Stimulated activated CD8-positive, alpha-beta memory T cell treated with anti-CD3 and anti-CD28 coated beads, Interleukin-15, amount 100 ng/mL, for 4 hours (primary cell): ENCODE results near the gene ERC1.
"Not testable (repeated sequence)": the region's sequence is repeated elsewhere in the genome, so short reads cannot be mapped to it uniquely, and the experiment has no call there.

Experiments
- DNase-seq, 2 donors: peaks; one replicate each; pipeline ENCODE4 v3.0.0-alpha.2; 2020; ENCODE audit warnings: low read depth in 2 of 2

The ERC1 gene

DNA sequence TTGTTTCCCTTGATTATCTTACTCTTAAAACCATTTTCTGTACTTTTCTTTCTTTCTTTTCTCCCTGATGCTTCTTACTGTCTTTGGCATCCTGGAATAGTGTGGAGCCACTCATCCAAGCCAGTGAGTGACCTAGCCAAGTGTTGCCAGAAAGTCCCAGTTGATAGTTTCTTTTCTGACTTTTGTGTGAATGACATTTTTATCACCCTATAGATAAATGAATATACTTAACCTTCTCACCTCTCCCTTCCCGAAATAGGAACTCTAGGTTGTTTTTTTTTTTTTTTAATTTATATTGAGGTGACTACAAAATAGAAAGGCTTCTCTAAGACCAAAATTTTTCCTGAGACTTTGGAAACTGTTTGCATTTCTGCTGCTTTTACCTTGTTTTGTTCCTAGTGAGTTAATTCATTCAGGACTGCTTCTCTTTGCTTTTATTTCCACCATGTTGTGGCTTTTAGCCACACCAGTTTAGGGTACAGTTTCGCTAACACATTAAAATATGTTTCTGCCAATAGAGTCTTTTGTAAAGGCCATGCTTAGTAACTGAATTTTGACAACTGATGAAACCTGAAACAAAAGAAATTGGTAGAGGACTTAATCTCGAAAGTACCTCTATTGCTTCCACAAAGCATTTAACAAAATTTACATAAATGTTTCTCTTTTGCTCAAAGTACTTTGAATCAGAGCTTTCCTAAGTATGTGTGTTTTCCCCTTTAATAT, 194.6 kb downstream of the ERC1 start:
- no peak for DNase-seq

- DNase-seq = no peak
These were observed 195.3 kb downstream of the ERC1 start for GRCh38 chr12:1186298-1186697.

GRCh38 chr12:1188016-1188415, 197.0 kb downstream of the ERC1 start:
- no peak for DNase-seq

- DNase-seq = no peak
These were observed 198.1 kb downstream of the ERC1 start for GRCh38 chr12:1189163-1189562.

DNA sequence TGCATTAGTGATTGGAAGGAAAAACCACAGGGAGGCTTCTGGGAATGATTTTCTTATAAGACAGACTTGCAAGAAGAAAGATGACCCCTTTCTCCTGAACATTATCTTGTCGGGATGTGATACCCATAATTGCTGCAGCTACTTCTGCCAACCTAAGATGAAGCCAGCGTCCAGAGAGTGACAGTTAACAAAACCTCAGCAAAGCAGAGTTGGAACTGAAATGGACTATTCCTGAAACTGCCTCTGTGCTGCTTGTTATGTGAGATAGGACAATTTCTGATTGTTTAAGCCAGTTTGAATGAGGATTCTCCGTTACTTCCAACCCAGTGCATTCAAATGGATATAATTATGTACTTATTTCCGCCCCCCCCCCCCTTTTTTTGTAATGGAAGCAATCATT, 204.5 kb downstream of the ERC1 start:
- DNase-seq = no peak

GRCh38 chr12:1197264-1198018, 206.4 kb downstream of the ERC1 start:
- DNase-seq = no peak

GRCh38 chr12:1198854-1199253, 207.8 kb downstream of the ERC1 start:
- DNase-seq = not testable (repeated sequence)

- no peak for DNase-seq
These were observed 208.7 kb downstream of the ERC1 start for GRCh38 chr12:1199700-1200099.

- no peak for DNase-seq
These were observed 210.0 kb downstream of the ERC1 start for GRCh38 chr12:1201030-1201429.

DNA sequence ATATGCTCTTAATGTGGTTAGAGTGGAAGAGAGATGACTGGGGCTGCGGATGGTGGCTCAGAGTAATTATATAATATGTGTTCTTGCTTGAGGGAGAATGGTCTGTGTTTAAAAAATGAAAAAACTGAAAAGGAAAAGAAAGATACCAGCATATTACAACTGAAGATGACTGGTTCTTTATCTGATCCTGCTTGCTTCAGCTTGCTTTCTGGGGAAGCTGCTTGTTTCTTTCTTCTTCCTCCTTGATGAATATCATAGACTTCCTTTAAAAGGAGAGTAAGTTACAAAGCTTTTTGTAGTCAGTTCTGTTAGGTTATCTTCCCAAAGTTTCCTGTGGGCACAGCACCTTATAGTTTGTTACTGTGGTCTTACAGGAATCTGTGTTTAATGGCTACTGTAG, 210.9 kb downstream of the ERC1 start:
- DNase-seq = no peak

- DNase-seq = no peak
These were observed 212.7 kb downstream of the ERC1 start for GRCh38 chr12:1203735-1204019.

DNA sequence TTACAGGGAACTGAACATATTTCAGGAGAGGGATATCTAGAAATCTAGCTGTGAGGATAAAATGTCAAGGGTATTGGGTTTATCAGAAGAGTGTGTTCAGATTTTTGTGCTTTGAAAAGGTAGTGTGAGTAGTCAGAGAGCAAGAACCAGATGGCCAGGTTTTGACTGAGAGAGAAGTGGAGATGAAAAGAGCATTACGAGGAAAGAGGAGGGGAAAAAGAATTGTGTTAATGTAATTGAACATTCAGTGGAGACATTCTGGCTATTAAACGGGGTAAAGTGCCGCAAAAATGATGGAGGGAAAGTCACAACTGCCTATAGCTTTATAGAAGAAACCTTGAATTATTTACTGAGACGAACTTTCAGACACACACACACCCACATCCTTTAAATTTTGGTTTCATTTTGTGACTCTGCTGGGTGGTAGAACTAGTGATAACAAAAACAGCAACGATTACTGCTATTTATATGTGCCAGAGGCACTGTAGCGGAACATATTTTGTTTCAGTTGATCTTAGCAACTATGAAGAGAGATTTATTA, 213.6 kb downstream of the ERC1 start:
- no peak for DNase-seq

DNA sequence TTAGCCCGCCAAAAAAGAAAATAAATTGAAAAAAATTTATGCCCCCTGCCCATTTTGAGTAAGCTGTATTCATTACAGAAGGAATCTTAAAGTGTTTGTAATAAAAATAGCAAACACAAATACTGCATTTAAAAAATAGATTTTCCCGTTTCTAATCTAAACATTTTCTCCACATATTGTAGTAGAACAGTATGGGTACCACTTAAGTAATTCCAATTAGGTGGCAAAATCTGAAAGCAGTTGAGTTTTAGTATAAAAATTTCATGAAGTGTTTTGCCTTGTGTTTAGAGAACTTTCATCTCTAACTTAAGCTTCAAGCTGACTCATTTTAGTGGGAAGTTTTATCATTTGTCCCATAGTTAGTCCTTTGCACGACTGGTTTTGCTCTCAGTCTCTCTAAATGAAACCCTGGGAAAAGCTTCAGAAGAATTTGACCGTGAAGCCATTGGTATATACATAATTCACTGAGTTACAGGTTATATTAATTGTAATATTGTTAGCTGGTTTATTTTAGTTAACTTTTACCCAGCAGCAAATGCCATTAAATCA, 214.6 kb downstream of the ERC1 start:
- no peak for DNase-seq

- no peak for DNase-seq
These were observed 215.2 kb downstream of the ERC1 start for GRCh38 chr12:1206118-1206734.

DNA sequence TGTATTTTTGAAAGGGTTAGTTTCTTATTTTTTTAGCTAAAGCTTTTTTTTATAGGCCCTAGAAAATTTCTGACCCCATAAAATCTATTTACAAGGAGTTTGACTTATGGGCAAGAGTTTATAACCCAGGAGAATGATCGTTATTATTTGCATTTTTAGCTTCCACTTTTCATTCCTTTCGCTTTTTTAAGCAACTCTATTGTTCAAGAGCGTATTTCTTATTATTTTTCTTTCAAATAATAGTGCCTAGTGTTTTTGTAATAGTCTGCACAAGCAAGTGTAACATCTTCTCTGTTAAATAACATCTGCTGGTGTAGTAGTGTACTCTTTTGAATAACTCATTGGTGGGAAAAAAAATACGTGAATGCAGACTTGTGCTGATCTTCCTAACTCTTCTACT, 216.3 kb downstream of the ERC1 start:
- no peak for DNase-seq

DNA sequence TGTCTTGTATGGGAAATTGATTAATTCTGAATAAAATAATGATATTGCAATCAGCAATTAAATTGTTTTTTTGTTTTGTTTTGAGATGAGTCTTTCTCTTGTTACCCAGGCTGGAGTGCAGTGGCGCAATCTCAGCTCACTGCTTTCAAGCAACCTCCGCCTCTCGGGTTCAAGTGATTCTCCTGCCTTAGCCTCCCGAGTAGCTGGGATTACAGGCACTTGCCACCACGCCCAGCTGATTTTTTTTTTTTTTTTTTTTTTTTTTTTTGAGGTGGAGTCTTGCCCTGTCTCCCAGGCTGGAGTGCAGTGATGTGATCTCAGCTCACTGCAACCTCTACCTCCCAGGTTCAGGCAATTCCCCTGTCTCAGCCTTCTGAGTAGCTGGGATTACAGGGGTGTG, 217.7 kb downstream of the ERC1 start:
- not testable (repeated sequence) for DNase-seq

DNA sequence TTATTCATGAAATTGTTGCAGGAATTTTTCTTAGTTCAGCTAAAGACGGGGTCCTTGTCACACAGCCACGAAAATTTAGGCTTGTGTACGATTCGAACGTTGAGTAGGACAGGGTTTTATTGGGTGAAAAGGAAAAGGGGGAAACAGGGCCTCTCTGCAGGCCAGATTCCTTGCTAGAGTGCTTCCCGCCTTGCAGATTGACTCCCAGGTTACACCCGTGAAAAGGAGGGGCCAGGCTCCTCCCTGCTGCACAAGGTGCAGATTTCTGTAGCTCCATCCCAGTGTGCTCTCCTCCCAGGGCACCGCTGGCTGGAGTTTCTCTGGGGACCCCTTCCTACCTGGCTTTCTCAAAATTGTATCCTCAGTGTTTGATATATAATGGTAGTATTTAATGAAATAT, 221.5 kb downstream of the ERC1 start:
- DNase-seq = no peak

- DNase-seq = no peak
These were observed 222.2 kb downstream of the ERC1 start for GRCh38 chr12:1213205-1213604.

DNA sequence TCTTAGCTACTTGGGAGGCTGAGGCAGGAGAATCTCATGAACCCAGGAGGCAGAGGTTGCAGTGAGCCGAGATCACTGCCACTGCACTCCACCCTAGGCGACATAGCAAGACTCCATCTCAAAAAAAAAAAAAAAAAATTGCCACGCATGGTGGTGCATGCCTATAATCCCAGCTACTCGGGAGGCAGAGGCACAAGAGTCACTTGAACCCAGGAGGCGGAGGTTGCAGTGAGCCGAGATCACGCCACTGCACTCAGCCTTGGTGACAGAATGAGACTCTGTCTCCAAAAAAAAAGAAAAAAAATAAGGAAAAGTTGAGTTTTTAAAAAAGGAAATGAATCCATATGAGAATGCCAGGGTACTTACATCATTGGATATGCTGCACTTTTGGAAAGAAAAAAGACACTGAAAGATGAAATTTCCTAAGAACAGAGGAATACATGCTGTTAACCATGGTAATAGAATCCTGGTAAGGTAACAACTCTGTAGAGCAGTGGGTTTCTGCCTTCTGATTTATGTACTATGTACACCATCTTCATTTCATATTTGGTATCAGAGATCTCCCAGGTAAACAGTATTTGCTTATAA, 222.7 kb downstream of the ERC1 start:
- DNase-seq = no peak

- no peak for DNase-seq
These were observed 225.5 kb downstream of the ERC1 start for GRCh38 chr12:1216560-1216959.

DNA sequence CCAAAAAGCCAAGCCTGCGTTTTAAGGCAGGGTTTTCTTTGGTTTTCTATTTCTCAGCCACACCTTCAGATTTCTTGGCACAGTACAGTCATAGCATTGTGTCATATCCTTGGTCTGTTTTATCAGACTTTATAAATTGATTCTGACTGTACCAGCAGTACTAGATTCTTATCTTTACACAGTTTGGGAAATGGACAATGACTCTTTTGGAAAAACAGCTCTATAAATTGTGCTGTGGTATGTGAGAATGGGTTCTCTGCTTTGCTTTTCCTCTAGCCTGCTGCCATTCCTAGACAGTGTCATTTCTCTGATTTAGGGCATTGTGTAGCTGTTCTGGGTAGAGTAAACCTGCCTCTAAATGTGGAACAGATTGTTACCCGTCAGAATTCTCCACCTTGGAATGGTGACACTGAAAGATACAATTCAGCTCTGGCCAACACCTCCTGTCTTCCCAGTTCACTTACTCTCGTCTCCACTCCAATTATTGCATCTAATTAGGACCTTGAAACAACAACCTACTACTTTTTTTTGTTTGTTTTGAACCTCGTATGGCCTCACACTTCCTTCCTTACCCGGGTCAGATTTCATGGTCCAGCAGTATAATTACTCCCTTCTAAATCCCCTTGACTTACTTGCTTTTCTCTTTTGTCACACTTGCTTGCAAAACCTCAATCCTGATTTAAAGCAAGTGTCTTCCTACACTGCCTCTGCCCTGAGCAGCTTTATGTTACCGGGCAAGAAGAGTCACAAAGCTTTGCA, 226.3 kb downstream of the ERC1 start:
- no peak for DNase-seq

DNA sequence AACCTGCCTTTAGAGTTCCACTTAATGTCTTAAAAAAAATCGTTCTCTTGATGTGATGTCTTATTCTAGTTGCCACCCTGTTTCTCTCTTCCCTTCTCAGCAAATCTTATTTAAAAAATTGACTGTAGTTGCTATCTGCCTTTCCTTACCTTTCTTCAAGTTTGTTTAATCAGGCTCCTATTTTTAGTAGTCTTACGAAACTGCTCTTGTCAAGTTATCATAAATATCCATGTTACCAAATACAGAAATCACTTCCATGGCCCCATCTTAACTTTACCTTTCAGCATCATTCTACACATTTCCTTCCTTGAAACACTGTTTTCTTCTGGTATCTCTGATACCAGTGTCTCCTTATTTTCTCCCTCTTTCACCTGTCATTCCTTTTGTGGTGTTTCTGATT, 227.3 kb downstream of the ERC1 start:
- no peak for DNase-seq
